Esophagus squamous epithelium (tissue), 4 donors: Measurements from ENCODE around the gene SRPRA.

Experiments used
- POLR2A ChIP-seq, 4 donors: fragments of 450-650 bp; IDR thresholded peaks; one replicate each; pipeline ENCODE4 v1.6.1; 2017; ENCODE audit warnings: antibody characterized with exemption in 4 of 4, mild to moderate bottlenecking in 4 of 4, moderate library complexity in 3 of 4
- TF ChIP-seq, protein P1 (sequence below), 6 experiments: fragments of 450-650 bp in 4 of 6; fragments of 200-600 bp in 2 of 6; sonication (generic) in 2 of 6; IDR thresholded peaks; one replicate each; pipeline ENCODE4 v1.5.1; 2016 to 2019; ENCODE audit warnings: antibody characterized with exemption in 6 of 6, mild to moderate bottlenecking in 4 of 6, moderate library complexity in 4 of 6

GRCh38 chr11:126277780-126278179 lies 9.1 kb upstream of the SRPRA start:
- no peak for TF ChIP-seq POLR2A (IDR thresholded peaks at IDR 0.05)
- TF ChIP-seq, protein P1, sequence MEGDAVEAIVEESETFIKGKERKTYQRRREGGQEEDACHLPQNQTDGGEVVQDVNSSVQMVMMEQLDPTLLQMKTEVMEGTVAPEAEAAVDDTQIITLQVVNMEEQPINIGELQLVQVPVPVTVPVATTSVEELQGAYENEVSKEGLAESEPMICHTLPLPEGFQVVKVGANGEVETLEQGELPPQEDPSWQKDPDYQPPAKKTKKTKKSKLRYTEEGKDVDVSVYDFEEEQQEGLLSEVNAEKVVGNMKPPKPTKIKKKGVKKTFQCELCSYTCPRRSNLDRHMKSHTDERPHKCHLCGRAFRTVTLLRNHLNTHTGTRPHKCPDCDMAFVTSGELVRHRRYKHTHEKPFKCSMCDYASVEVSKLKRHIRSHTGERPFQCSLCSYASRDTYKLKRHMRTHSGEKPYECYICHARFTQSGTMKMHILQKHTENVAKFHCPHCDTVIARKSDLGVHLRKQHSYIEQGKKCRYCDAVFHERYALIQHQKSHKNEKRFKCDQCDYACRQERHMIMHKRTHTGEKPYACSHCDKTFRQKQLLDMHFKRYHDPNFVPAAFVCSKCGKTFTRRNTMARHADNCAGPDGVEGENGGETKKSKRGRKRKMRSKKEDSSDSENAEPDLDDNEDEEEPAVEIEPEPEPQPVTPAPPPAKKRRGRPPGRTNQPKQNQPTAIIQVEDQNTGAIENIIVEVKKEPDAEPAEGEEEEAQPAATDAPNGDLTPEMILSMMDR (IDR thresholded peaks at IDR 0.05): no peak
